Endothelial cell of umbilical vein (primary cell): ENCODE measurements around the gene EPB41L1.

Source experiments
- EZH2 ChIP-seq: IDR thresholded peaks from 2 replicates; pipeline ENCODE4 v1.6.1; 2012; ENCODE audit warnings: borderline replicate concordance, low read depth, mild to moderate bottlenecking, moderate library complexity, low read length, inconsistent platforms; ENCODE audit not compliant: severe bottlenecking
- FOS ChIP-seq: IDR thresholded peaks from 2 replicates; pipeline ENCODE4 v1.6.1; 2011; ENCODE audit warnings: mild to moderate bottlenecking, low read length, moderate library complexity, borderline replicate concordance; ENCODE audit not compliant: insufficient read depth
- GATA2 ChIP-seq: IDR thresholded peaks from 2 replicates; pipeline ENCODE4 v1.7.0; 2011; ENCODE audit warnings: low read depth, mild to moderate bottlenecking, moderate library complexity, mixed read lengths, low read length; ENCODE audit not compliant: insufficient read length, insufficient read depth
- JUN ChIP-seq: IDR thresholded peaks from 2 replicates; pipeline ENCODE4 v1.6.1; 2011; ENCODE audit warnings: borderline replicate concordance, low read depth; ENCODE audit not compliant: insufficient read length, insufficient read depth
- MYC ChIP-seq: IDR thresholded peaks from one replicate; pipeline ENCODE4 v1.6.1; 2011; ENCODE audit warnings: mild to moderate bottlenecking, low read depth, low read length
- POLR2A ChIP-seq: IDR thresholded peaks from 2 replicates; pipeline ENCODE4 v1.6.1; 2012; ENCODE audit warnings: low read depth, mild to moderate bottlenecking, control low read depth, low read length
- POLR2AphosphoS5 ChIP-seq: IDR thresholded peaks from 2 replicates; pipeline ENCODE4 v1.6.1; 2012; ENCODE audit warnings: low read depth, mild to moderate bottlenecking, control low read depth, low read length, moderate library complexity; ENCODE audit not compliant: insufficient read depth
- TF ChIP-seq, protein P1 (sequence below), 2 donors: IDR thresholded peaks; 1 replicate in 1 of 2; 2 replicates in 1 of 2; pipeline ENCODE4 v1.5.1; 2011; ENCODE audit warnings: low read length in 2 of 2, mild to moderate bottlenecking in 2 of 2, moderate library complexity in 2 of 2, control low read depth in 1 of 2, inconsistent platforms in 1 of 2, low read depth in 1 of 2; ENCODE audit not compliant: insufficient read depth in 1 of 2; ENCODE audit errors: extremely low read depth in 1 of 2
- TF ChIP-seq, protein P2 (sequence below): IDR thresholded peaks from 2 replicates; pipeline ENCODE4 v1.6.1; 2011; ENCODE audit not compliant: insufficient read depth, insufficient read length

DNA sequence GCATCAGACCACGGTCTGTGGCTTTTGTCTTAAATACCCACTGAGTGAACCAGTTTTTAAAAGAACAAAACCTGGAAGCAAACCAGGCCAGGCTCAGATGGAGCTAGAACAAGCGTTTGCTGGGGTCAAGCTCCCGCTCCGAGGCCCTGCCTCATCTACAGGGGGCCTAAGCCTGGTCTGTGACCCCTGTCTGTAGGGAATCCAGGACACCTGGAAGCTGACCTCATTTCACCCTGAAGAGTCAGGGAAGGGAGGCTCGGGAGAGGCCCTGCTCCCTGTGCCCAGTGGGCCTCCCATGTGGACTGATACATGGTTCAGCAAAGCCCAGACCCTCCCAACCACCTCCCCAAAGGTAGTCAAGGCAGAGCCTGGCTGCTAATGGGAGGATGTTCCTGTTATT is 124.8 kb downstream of the EPB41L1 start:
- TF ChIP-seq EZH2 (no peak), POLR2A (no peak), POLR2AphosphoS5 (no peak), GATA2 (no peak), FOS (no peak), MYC (no peak), JUN (no peak)
- TF ChIP-seq, protein P1, sequence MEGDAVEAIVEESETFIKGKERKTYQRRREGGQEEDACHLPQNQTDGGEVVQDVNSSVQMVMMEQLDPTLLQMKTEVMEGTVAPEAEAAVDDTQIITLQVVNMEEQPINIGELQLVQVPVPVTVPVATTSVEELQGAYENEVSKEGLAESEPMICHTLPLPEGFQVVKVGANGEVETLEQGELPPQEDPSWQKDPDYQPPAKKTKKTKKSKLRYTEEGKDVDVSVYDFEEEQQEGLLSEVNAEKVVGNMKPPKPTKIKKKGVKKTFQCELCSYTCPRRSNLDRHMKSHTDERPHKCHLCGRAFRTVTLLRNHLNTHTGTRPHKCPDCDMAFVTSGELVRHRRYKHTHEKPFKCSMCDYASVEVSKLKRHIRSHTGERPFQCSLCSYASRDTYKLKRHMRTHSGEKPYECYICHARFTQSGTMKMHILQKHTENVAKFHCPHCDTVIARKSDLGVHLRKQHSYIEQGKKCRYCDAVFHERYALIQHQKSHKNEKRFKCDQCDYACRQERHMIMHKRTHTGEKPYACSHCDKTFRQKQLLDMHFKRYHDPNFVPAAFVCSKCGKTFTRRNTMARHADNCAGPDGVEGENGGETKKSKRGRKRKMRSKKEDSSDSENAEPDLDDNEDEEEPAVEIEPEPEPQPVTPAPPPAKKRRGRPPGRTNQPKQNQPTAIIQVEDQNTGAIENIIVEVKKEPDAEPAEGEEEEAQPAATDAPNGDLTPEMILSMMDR (IDR thresholded peaks at IDR 0.05; ENCODE audit: extremely low read depth in 1 of 2, insufficient read depth in 1 of 2, low read depth in 1 of 2, low read length in 2 of 2): no peak
- TF ChIP-seq, protein P2, sequence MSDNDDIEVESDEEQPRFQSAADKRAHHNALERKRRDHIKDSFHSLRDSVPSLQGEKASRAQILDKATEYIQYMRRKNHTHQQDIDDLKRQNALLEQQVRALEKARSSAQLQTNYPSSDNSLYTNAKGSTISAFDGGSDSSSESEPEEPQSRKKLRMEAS: no peak
